HG03095 (cell line): Measurements from ENCODE around the gene IDH3B.
A peak's percentile ranks its signal among the peaks of the same experiment; 100 is the strongest.

Experiments used
- ATAC-seq: cut with Tn5 transposase; IDR thresholded peaks from one replicate; pipeline ENCODE4 v1.9.1; 2021; ENCODE audit warnings: moderate library complexity; ENCODE audit not compliant: unreplicated experiment

Gene IDH3B

GRCh38 chr20:2658414-2659354, 5.3 kb downstream of the IDH3B start:
- no peak for ATAC-seq

- no peak for ATAC-seq
Measured at GRCh38 chr20:2657674-2658073, 6.3 kb downstream of the IDH3B start.

DNA sequence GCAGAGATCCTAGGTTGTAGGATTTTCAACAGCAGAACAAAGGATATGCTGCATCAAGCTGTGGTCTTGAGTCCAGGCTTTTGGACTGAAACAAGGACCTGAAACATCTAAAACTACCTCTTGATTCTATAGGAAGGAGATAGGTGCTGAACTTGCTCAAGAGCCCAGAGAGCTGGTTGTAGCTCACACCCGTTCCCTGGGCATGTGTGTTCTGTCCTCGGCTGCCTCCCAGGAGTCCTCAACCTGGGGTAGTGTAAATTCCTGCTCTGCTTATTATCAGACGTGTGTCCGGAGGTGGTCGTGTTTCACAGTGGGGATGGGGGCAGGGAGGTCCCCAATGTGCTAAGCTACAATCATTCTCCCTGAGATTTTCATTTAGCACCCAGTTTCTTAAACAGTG, 6.8 kb downstream of the IDH3B start:
- ATAC-seq: no peak

DNA sequence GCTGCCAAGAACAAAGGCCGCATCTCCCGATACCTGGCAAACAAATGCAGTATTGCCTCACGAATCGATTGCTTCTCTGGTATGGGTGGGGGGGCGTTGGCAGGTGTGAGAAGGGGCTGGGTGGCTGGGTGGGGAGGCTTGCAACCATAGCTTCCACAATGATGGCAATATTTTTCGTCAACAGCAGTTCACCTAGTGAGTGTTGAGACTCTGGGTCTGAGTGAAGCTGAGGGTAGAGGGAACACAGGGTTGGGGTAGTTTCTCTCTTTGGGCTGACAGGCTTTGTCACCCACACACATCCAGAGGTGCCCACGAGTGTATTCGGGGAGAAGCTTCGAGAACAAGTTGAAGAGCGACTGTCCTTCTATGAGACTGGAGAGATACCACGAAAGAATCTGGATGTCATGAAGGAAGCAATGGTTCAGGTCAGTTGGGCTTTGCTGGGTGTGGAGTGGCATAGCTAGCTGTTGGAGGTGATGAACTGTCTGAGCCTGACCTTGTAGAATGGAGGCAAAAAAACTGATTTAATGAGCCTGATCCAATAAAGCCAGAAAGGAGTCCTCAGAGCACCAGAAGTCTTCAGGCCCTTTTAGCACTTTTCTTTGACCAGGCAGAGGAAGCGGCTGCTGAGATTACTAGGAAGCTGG, 7.4 kb downstream of the IDH3B start:
- no peak for ATAC-seq

GRCh38 chr20:2655331-2656116, 8.5 kb downstream of the IDH3B start:
- no peak for ATAC-seq

GRCh38 chr20:2654831-2655230, 9.2 kb downstream of the IDH3B start:
- no peak for ATAC-seq

DNA sequence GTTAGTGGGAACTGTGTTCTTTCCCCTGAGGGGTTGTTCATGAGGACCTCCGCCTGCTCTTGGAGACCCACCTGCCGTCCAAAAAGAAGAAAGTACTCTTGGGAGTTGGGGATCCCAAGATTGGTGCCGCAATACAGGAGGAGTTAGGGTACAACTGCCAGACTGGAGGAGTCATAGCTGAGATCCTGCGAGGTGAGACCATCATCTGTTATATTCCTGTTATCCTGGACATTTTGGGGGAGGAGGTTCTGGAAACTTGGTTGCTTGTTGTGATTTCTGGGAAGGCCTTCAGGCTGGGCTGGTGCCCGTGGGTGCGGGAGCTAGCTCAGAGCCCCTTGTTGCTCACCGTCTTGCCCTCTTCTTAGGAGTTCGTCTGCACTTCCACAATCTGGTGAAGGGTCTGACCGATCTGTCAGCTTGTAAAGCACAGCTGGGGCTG, 9.6 kb downstream of the IDH3B start:
- ATAC-seq: no peak

GRCh38 chr20:2653556-2654383, 10.2 kb downstream of the IDH3B start:
- no peak for ATAC-seq

- ATAC-seq: peak; percentile 39
Measured at GRCh38 chr20:2652724-2653555, 11.1 kb downstream of the IDH3B start.

GRCh38 chr20:2651772-2652723, 12.0 kb downstream of the IDH3B start, which contains the start of gene NOP56:
Gene NOP56 (plus strand): TSS chr20:2652632. CDS start chr20:2652661, 29 bp downstream.
- peak; percentile 84 for ATAC-seq

- no peak for ATAC-seq
Measured at GRCh38 chr20:2643708-2644107, 20.3 kb downstream of the IDH3B start.

- ATAC-seq: no peak
Measured at GRCh38 chr20:2640899-2641298, 23.1 kb downstream of the IDH3B start.

DNA sequence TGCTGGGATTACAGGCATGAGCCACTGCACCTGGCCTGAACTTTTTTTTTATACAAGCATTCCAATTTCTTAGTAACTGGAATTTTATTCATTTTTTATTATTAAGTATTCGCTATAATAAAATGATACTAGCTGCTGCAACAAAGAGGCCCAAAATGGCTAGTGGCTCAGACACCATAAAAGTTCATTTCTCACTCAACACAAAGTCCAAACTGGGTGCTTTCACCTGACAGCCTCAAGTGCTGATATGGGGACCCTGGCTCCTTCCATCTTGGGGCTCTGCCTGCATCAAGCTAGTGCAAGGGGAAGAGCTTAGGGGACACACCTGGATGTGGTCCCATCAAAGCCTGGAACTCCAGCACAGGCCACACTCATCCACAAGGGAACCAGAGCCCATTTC, 23.8 kb downstream of the IDH3B start:
- ATAC-seq: no peak

DNA sequence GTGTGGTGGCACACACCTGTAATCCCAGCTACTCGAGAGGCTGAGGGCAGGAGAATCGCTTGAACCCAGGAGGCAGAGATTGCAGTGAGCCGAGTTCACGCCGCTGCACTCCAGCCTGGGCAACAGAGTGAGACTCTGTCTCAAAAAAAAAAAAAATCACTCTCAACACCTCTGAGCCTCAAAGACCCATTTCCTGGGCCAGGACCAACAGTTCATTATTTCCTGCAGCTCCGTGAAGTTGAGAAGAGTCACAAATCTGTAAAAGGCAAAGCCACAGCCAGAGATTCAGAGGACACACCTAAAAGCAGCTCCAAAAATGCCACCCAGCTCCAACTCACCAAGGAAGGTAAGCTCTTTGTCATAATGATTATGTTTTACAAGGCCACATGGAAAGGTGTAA, 26.8 kb downstream of the IDH3B start:
- no peak for ATAC-seq

DNA sequence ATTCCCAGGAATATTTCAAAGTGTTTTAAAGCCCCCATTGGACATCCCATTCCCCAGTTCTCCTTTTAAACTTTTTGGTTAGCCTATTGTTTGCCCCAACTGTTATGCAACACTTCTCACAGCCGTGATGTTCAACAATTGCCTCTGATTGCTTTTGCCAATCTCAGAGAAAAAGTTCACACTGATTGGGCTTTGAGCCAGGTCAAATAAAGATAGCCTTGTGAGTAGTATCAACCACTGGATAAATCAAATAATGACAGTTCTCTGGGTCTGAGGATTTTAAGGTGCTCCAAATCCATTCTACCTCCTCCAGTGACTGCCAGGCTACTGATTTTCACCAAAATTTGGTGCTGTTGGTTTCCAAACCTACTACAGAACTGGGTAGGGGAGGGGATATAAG, 30.6 kb downstream of the IDH3B start:
- ATAC-seq: no peak

DNA sequence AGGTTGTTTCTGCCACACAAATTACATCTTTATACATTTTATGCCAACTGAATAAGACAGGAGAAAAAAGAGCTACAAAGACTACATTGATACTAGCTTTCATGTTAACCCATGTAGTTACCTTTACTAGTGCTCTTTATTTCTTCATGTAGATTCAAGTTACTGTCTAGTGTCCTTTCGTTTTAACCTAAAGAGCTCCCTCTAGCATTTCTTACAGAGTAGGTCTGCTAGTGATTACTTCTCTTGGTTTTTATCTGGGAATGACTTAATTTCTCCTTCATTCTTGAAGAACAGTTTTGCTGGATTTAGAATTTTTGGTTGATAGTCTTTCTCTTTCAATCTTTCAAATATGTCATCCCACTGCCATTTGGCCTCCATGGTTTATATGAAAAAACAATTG, 32.8 kb downstream of the IDH3B start:
- no peak for ATAC-seq

- ATAC-seq: no peak
Measured at GRCh38 chr20:2626853-2627541, 37.0 kb downstream of the IDH3B start.

GRCh38 chr20:2625062-2625461, 39.0 kb downstream of the IDH3B start:
- no peak for ATAC-seq
